GM18951 (cell line): ENCODE measurements around the gene PRRC1.

Experiments
- POLR2A ChIP-seq: IDR thresholded peaks from 4 replicates; pipeline ENCODE4 v1.6.1; 2011; ENCODE audit warnings: mild to moderate bottlenecking; ENCODE audit not compliant: insufficient read length, insufficient read depth; ENCODE audit errors: extremely low read depth
- in situ Hi-C: fragments of 300-500 bp; cut with MboI; formaldehyde crosslinking; loops from one replicate; pipeline ENCODE4 v1.12.0; 2022; ENCODE audit warnings: low sequenced_read_pairs, mixed read lengths, inconsistent platforms; ENCODE audit not compliant: unreplicated experiment

Gene PRRC1

DNA sequence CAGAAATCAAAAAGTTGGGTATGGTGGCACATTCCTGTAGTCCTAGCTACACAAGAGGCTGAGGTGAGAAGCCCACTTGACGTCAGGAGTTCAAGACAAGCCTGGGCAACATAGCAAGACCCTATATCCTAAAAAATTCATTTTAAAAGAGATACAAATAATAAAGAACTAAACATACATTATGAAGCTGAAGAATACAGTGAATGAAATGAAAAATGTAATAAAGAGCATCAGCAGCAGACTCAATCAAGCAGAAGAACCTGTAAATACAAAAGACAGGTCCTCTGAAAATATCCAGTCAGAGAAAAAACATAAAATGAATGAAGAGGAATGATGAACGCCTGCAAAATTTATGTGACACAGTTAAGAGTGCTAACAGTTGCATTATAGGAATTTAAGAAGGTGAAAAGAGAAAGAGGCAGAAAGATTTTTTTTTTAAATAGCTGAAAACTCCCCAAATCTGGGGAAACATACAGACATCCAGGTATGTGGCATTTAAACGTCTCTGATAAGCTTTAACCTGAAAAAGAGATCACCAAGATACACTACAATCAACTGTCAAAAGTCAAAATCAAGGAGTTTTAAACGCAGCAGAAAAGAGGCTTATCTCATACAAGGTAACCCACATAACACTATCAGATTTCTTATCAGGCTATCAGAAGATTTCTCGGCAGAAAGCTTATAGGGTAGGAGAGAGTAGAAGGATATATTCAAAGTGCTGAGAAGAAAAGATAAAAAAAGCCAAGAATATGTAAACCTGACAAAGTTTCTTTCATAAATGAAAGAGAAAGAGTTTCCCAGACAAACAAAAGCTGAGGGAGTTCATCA is 57.6 kb downstream of the PRRC1 start:
- in situ Hi-C loops = loop anchor here (25.0 kb wide), 2 partner anchors 287 to 937 kb away; no protein-coding TSS in a partner anchor
- no peak for TF ChIP-seq POLR2A

DNA sequence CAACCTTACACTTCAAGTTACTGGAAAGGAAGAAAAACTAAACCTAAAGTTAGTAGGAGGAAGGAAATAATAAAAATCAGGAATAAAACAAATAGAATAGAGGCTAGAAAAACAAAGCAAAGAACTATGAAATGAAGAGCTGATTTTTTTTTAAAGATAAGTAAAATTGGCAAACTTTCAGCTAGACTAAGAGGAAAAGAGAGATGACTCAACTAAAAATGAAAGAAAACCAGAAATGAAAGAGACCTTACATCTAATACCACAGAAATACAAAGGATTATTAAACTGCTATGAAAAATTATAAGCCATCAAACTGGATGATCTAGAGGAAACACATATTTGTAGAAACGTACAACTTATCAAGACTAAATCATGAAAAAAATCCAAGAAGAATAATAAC is 60.0 kb downstream of the PRRC1 start:
- in situ Hi-C loops = no loop called here
- no peak for TF ChIP-seq POLR2A

DNA sequence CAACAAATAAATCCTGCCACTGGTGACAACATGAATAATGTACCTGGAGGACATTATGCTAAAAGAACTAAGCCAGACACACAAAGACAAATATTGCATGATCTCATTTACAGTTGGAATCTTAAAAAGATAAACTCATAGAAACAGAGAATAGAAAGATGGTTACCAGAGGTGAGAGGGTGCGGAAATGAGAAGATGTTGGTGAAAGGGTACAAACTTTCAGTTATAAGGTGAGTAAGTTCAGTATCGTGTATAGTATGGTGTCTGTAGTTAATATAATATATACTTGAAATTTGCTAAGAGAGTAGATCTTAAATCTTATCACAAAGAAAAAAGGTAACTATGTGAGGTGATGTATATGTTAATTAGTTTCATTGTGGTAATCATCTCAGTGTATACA is 63.3 kb downstream of the PRRC1 start:
- in situ Hi-C loops = no loop called here
- TF ChIP-seq POLR2A = no peak

DNA sequence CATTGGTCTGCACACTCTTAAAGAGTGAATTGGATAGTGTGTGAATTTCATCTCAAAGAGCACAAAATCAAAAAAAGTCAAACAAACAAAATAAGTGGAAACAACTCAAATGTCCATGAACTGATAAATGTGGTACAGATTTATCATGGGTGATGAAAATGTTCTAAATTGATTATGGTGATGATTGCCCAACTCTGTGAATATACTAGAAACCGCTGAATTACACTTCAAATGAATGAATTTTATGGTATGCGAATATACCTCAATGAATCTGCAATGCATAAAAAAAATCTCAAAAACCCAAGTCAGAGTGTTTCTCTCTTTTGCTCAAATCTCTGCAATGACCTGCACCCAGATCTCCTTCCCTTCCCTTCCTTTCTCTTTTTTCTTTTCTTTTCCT is 64.0 kb downstream of the PRRC1 start:
- TF ChIP-seq POLR2A = no peak
- in situ Hi-C loops = no loop called here

GRCh38 chr5:127582773-127583370 is 65.4 kb downstream of the PRRC1 start:
- in situ Hi-C loops = no loop called here
- TF ChIP-seq POLR2A = no peak

GRCh38 chr5:127583866-127584265 is 66.4 kb downstream of the PRRC1 start:
- TF ChIP-seq POLR2A = no peak
- in situ Hi-C loops = no loop called here

DNA sequence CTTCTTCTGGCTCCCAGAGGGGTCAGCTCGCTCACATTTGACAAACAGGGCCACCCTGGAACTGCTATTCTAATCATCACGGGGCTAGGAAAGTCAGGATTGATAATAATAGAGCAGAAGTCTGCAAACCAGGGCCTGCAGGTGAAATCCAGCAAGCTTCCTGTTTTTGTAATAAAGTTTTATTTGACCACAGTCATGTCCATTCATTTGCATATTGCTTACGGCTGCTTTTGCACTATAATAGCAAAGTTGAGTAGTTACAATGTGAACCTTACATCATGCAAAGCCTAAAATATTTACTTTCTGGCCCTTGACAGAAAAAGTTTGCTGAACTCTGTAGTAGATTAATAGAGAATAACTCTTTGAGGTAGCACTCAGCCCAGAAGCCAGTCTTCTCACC is 68.2 kb downstream of the PRRC1 start:
- no peak for TF ChIP-seq POLR2A
- in situ Hi-C loops = no loop called here

- in situ Hi-C loops = no loop called here
- no peak for TF ChIP-seq POLR2A
Observed at GRCh38 chr5:127586066-127586770, 68.8 kb downstream of the PRRC1 start.

- TF ChIP-seq POLR2A = no peak
- in situ Hi-C loops = no loop called here
Observed at GRCh38 chr5:127586811-127587210, 69.4 kb downstream of the PRRC1 start.

- peak; percentile 22 for TF ChIP-seq POLR2A
- in situ Hi-C loops = no loop called here
Observed at GRCh38 chr5:127587246-127587917, 69.9 kb downstream of the PRRC1 start.

- no peak for TF ChIP-seq POLR2A
- in situ Hi-C loops = no loop called here
Observed at GRCh38 chr5:127588368-127588767, 70.9 kb downstream of the PRRC1 start.

DNA sequence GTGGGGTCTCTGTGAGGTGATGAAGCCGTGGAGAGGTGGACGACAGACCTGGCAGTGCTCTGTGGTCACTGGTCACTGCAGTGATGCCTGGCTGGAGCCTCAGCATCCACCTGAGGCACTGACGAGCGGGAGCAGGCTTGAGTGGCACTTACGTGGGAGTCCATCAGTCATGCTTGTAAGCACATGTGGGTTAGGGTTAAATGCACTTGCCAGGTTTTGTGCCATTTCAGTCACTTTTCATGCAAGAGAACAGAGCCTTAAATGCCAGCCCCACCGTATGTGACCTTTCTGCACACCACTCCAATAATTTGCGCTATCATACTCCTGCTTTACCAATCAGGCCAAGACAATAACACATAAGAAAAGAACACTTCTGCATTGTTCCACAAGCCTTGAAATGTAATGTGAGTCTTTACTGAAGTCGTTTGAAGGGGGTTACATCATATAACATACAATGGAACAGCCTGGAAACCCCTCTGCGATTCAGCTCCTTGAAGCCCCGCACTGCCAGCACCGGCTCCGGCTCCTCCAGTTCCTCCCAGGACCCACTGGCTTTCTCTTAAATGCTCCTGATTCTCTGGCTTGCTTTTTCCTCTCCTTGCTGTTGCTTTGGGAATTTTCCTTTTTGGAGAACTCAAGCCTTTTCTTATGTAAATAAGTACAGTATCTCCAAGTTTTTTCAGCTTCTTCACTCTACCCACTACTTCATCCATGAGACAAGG is 72.0 kb downstream of the PRRC1 start:
- no peak for TF ChIP-seq POLR2A
- in situ Hi-C loops = no loop called here
